T-helper 9 cell (primary cell): Measurements from ENCODE around the gene B3GAT1.

Experiments
- DNase-seq: peaks from one replicate; pipeline ENCODE4 v3.0.0-alpha.2; 2020

B3GAT1 gene

DNA sequence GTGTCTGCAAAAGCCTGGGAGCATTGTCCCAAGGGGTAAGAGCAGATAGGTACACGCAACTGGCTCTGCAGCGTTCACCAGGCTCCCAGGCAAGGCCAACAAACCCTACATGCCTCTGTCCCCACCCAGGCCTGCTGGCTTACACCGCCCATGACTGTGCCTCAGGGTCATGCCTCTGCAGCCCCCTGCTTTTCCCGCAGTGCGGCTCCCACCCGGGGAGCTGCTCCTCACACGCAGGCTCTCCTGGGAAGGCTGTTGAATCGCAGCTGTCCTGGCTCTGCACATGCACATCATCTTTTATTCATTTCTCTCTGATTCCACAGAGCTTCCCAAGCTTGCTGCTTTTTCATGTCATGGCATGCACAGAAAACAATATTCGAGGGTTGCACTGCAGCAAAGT lies 29.2 kb upstream of the B3GAT1 start:
- no peak for DNase-seq

GRCh38 chr11:134440851-134441250 lies 28.8 kb upstream of the B3GAT1 start:
- no peak for DNase-seq

- DNase-seq = no peak
These were observed 26.8 kb upstream of the B3GAT1 start for GRCh38 chr11:134438542-134439537.

DNA sequence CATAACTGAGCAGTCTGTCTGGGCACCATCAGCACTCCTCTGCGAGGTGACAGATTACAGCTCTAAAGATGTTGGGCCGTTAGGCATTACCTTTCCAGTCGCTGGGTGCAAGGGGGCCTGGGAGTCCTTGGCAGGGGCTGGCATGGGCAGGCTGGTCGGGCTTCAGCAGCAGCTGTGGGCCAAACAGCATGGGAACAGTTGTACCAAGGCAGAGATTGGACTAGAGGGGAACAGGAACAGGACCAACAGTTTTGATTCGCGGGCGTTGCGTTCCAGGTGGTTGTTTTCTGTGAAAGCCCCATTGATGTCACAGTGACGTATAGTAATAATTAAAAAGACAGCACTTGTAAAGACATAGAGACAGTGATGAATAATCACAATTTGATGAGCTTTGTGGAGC lies 25.8 kb upstream of the B3GAT1 start:
- no peak for DNase-seq

- no peak for DNase-seq
These were observed 24.7 kb upstream of the B3GAT1 start for GRCh38 chr11:134436781-134437180.

- no peak for DNase-seq
These were observed 21.8 kb upstream of the B3GAT1 start for GRCh38 chr11:134433806-134434205.

DNA sequence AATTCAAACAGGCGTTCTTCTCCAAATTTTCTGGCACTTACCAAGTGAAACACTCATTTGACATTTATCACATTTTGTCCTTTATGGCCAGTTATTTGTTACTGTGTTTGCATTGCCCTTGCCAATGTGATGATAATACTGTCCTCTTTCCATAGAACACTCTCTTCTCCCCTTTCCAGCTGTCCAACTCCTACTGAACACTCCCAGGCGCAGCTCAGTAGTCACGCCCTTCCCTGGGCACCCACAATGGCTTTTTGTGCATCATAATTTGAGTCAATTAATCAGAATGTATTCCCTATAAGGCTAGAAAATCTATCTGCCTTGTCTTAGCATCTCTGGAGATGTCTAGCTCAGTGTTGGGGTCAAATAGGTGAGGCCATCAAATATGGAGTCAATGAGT lies 21.2 kb upstream of the B3GAT1 start:
- no peak for DNase-seq

GRCh38 chr11:134432776-134433175 lies 20.7 kb upstream of the B3GAT1 start:
- DNase-seq = no peak

DNA sequence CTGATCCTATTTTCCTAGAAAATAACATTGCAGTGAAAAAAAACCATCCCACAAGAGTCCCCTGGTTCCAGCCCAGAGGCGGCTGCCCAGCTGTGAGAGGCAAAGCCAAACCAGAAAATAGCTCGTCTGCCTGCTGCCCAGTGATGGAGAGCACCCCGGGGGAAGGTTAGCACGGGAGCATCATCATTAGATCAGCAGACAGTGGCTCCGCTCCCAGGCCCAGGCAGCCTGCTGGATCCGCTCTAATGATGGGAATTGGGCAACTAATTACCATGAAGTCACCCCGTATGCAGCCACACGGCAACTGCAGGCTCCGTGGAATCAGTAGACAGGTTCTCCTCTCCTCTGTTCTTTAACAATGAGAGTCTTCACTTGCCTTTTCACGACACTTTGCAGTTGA lies 17.1 kb upstream of the B3GAT1 start:
- no peak for DNase-seq

- no peak for DNase-seq
These were observed 13.9 kb upstream of the B3GAT1 start for GRCh38 chr11:134425816-134426536.

DNA sequence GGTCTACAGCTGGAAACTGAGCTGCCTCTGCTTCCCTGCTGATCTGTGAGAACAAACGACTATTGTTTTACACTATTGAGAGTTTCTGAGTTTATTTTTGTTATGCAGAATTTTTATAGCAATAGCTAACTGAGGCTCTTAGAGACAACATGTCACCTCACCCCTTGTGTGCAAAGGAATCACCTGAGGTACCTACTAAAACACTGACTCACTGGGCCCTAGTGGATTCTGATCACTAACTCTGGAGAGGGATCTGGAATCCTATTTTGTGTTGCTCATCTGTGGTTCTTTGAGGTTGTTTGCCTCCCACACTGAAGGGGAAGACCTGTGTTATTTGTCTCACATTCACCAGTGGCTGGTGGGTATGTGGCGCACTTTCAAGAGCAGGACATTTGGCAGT lies 13.4 kb upstream of the B3GAT1 start:
- DNase-seq = no peak

DNA sequence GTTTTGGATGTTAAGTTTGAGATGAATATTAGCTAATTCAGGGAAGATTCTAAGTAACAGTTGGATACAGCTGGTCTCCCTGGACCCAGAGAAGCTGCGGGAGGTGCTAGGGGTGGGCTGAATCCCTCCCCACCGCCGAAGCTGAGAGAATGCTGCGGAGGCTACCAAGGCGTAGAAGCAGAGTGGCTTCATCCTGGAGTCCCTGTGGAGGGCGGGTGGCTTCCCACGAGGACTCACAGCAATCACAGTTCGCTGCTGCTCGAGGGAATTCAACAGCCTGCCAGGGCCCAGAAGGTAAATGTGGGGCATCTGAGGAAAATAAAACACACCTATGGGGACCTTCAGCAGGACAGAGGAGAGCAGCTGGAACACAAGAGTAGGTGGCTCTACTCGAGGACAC lies 11.1 kb upstream of the B3GAT1 start:
- DNase-seq = no peak

- DNase-seq = no peak
These were observed 6.1 kb upstream of the B3GAT1 start for GRCh38 chr11:134417871-134418840.

DNA sequence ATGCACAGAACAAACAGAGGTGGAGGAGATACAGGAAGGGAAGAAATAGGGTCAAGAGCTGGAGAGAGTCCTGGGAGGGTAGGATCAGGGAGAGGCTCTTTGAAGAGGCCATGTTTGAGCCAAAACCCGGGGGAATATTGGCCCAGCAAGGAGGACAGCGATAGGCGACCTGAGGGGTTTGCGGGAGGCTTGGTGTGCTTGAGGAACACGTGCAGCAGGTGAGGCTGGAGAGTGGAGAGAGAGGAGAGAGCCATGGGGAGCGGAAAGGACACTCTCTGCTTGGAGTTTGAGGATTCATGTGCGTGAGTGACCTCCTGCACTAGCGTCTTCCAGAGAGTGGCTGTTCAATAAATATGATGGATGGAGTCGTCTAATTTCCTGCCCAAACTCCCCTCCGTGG lies 4.7 kb upstream of the B3GAT1 start:
- no peak for DNase-seq

DNA sequence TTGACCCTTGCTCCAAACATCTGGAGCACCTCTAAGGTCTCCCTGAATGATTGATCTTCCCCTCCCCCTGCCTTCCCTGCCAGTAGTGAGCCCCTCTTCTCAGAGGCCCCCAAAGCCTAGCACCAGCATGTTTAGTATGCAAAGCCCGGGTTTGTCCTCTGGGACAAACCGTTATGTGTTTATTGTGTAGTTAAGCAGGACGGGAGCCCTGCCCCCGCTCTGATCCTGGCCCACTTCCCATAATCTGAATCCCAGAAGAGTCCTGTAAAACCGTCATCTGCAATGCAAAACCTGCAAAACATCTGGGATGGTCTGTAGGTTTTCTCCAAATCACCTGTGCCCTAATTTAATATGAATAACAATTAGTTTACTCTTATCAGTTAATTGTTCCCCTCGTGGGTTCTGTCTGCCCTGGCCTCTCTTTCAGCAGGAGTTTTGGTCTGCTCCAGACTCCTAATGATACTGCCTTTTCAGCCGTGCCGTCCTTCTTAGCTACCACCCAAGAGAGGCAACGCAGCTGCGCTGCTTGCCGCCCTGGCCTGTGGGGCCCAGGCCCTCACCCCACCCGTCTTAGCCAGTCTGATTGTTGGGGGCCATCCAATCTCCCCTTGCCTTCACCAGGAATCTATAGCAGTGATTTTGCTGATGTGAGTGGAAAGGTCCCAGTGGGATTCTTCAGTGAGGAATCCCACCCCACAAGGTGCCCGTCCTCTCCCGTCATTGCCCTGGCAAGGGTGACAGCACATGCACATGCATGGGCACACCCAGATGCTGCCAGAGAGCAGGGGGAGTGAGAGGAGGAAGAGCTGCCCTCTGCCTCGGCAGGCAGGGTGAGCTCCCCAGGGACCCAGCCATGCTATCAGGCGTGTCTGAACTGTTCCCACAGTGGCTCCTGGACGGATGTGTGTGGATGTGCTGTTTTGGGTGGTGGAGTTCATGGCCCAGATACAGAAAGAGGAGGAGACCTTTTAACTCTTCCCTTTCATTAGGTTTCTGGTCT lies 3.0 kb upstream of the B3GAT1 start:
- no peak for DNase-seq

- no peak for DNase-seq
These were observed 2.0 kb upstream of the B3GAT1 start for GRCh38 chr11:134413826-134414731.

DNA sequence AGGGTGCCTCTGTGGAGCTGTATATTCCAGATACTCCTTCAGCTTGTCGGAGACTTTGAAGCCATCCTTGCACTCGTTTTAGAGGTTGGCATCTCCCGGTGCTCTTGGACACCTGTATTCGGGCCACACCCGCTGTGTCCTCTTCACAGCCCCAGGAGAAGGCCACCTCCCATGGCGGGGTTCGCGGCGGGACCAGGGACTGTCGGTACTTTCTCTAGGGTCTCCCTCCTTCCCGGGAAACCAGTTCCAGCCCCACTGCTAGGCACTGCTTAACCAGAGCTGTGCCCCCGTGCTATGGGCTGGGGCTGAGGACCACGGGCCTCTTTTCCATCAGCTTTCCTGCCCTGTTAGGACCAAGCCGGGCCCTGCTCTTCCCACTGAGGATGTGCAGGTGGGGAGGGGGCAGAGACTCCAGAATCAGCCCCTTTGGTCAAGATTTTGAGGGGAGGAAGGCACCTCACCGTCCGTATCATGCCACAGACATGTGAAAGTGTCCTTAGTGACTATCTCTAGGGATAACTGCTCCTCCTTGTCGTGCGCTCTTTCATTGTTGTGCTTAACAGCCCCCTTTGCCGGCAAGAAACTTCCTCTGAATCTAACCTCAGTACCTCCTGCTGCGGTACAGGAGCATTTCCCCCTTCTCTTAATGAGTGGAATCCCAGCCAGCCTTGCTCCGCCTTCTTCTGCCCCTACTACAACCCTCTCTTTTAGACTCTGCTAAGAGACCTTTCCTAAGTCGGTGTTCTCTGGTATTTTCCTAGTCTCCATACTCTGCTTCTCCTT lies 1.2 kb upstream of the B3GAT1 start:
- DNase-seq = no peak

DNA sequence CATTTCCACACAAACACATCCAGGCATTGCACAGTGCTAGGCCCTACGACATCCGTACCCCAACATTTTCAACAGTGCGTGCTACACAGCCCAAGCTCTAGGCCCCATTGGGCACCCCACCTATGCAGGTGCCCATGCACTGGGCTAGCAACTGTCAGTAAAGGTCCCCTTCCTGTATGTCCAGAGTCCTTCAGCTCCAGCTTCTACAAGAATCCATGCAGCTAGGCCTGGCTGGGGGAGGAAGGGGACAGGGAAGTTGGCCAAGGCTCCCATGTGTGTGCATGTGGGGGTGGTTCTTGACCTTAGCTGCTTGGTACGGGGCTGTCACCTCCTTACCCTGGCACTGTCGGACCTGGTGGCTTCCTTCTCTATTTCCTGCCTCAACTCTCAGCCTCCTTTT lies 1.3 kb downstream of the B3GAT1 start:
- DNase-seq = no peak
